H1 (cell line): ENCODE results near the gene RASEF. TPM values are rescaled to one million over a fixed set of nuclear protein-coding genes. Genes with fewer than 3 reads are reported as not detected.
"Not testable (repeated sequence)": the region's sequence is repeated elsewhere in the genome, so short reads cannot be mapped to it uniquely, and the experiment has no call there.

Experiments
- CTCF ChIA-PET: fragments of 300-600 bp; sonication (Branson Sonifier 250); formaldehyde crosslinking; loops from one replicate; lab custom pipeline; 2021; ENCODE audit not compliant: partially characterized antibody; lab: Charles Lee
- POLR2A ChIA-PET: fragments of 300-600 bp; sonication (Branson Sonifier 250); formaldehyde crosslinking; loops from one replicate; lab custom pipeline; 2021; ENCODE audit warnings: inconsistent platforms; ENCODE audit not compliant: partially characterized antibody; lab: Charles Lee
- DNase-seq, 2 experiments: peaks; one replicate each; pipeline versions ENCODE4 v3.0.0 to v3.0.0-alpha.2; 2010 to 2022; ENCODE audit warnings: low spot score in 2 of 2, low read depth in 1 of 2, mixed read lengths in 1 of 2
- FAIRE-seq: peaks from 2 replicates; lab custom pipeline; 2011; peaks lifted over from hg19 to GRCh38; lab: Jason Lieb, UNC
- H2AFZ ChIP-seq: 2 replicates; pipeline ENCODE4 v1.8.1; 2012; ENCODE audit warnings: low read length, inconsistent platforms
- H2AK5ac ChIP-seq: 2 replicates; pipeline ENCODE4 v1.6.1; 2013; ENCODE audit warnings: low read depth, low read length
- H2BK120ac ChIP-seq: replicated peaks from 2 replicates; pipeline ENCODE3; 2013; ENCODE audit warnings: low read depth, low read length, inconsistent platforms
- H2BK12ac ChIP-seq: 2 replicates; pipeline ENCODE4 v1.6.1; 2013; ENCODE audit warnings: low read depth, low read length
- H2BK15ac ChIP-seq: 2 replicates; pipeline ENCODE4 v1.6.1; 2013; ENCODE audit warnings: low read length
- H2BK20ac ChIP-seq: 2 replicates; pipeline ENCODE4 v1.6.1; 2013; ENCODE audit warnings: low read length
- H2BK5ac ChIP-seq: 2 replicates; pipeline ENCODE4 v1.6.1; 2013; ENCODE audit warnings: low read depth, low read length
- H3K14ac ChIP-seq: 2 replicates; pipeline ENCODE4 v1.6.1; 2013; ENCODE audit warnings: inconsistent platforms; ENCODE audit not compliant: insufficient read length
- H3K18ac ChIP-seq: 2 replicates; pipeline ENCODE4 v1.6.1; 2013; ENCODE audit warnings: low read length; ENCODE audit errors: extremely low read depth
- H3K23ac ChIP-seq: 2 replicates; pipeline ENCODE4 v1.6.1; 2013; ENCODE audit warnings: inconsistent platforms; ENCODE audit not compliant: insufficient read length
- H3K23me2 ChIP-seq: 2 replicates; pipeline ENCODE4 v1.6.1; 2013; ENCODE audit warnings: low read depth, low read length
- H3K27ac ChIP-seq: 2 replicates; pipeline ENCODE4 v1.6.1; 2011; ENCODE audit warnings: low read depth, low read length, inconsistent platforms
- H3K27me3 ChIP-seq, 4 experiments: replicated peaks in 1 of 4; 1 replicate in 1 of 4; 2 replicates in 3 of 4; pipeline versions ENCODE4 v1.6.1 to v1.8.1; 2011 to 2013; ENCODE audit warnings: low read length in 3 of 4, mild to moderate bottlenecking in 3 of 4, inconsistent platforms in 2 of 4, mixed read lengths in 2 of 4, moderate library complexity in 1 of 4; ENCODE audit not compliant: control insufficient read depth in 3 of 4, insufficient read depth in 3 of 4; ENCODE audit errors: extremely low read depth in 1 of 4
- H3K36me3 ChIP-seq, 4 experiments: 2 replicates each; pipeline versions ENCODE4 v1.6.1 to v1.8.1; 2011 to 2013; ENCODE audit warnings: mild to moderate bottlenecking in 4 of 4, low read length in 3 of 4, moderate library complexity in 2 of 4, control low read depth in 1 of 4, inconsistent platforms in 1 of 4; ENCODE audit not compliant: insufficient read depth in 4 of 4, control insufficient read depth in 2 of 4
- H3K4ac ChIP-seq: replicated peaks from 2 replicates; pipeline ENCODE3; 2013; ENCODE audit warnings: low read length, low read depth, mixed read lengths, inconsistent platforms; ENCODE audit not compliant: insufficient read length
- H3K4me1 ChIP-seq, 4 experiments: replicated peaks in 1 of 4; 1 replicate in 1 of 4; 2 replicates in 3 of 4; pipeline versions ENCODE4 v1.6.1 to v1.8.1; 2011 to 2013; ENCODE audit warnings: low read length in 3 of 4, inconsistent platforms in 2 of 4, mixed read lengths in 1 of 4; ENCODE audit not compliant: insufficient read depth in 4 of 4, control insufficient read depth in 3 of 4
- H3K4me2 ChIP-seq, 2 experiments: 2 replicates each; pipeline versions ENCODE4 v1.6.1 to v1.8.1; 2011 to 2013; ENCODE audit warnings: low read depth in 2 of 2, low read length in 2 of 2, control low read depth in 1 of 2, inconsistent platforms in 1 of 2, mild to moderate bottlenecking in 1 of 2; ENCODE audit not compliant: insufficient read depth in 1 of 2
- H3K4me3 ChIP-seq, 4 experiments: fragments of 200-600, 300-600 bp in 1 of 4; sonication (generic), shearing (Covaris generic), sonication (Bioruptor Twin) in 1 of 4; 2 replicates each; pipeline versions ENCODE4 v1.5.1 to v1.8.1; 2011 to 2016; ENCODE audit warnings: low read length in 4 of 4, low read depth in 3 of 4, control low read depth in 2 of 4, inconsistent platforms in 2 of 4, mild to moderate bottlenecking in 2 of 4, mixed read lengths in 1 of 4, moderate library complexity in 1 of 4; ENCODE audit not compliant: insufficient read depth in 2 of 4; ENCODE audit errors: extremely low read depth in 1 of 4
- H3K56ac ChIP-seq: replicated peaks from 2 replicates; pipeline ENCODE3; 2013; ENCODE audit warnings: low read depth, mild to moderate bottlenecking, mixed read lengths, low read length, inconsistent platforms; ENCODE audit not compliant: insufficient read length
- H3K79me1 ChIP-seq: 2 replicates; pipeline ENCODE4 v1.6.1; 2013; ENCODE audit warnings: low read depth, low read length, control low read depth
- H3K79me2 ChIP-seq, 2 experiments: 2 replicates each; pipeline versions ENCODE4 v1.6.1 to v1.8.1; 2012 to 2013; ENCODE audit warnings: low read length in 2 of 2, mild to moderate bottlenecking in 2 of 2, inconsistent platforms in 1 of 2; ENCODE audit not compliant: insufficient read depth in 2 of 2, control insufficient read depth in 1 of 2
- H3K9ac ChIP-seq, 4 experiments: replicated peaks in 1 of 4; 1 replicate in 1 of 4; 2 replicates in 3 of 4; pipeline versions ENCODE4 v1.6.1 to v1.8.1; 2011 to 2013; ENCODE audit warnings: low read depth in 3 of 4, low read length in 3 of 4, control low read depth in 2 of 4, mild to moderate bottlenecking in 2 of 4, moderate library complexity in 2 of 4, inconsistent platforms in 1 of 4; ENCODE audit errors: extremely low read depth in 1 of 4
- H3K9me3 ChIP-seq, 2 experiments: 2 replicates each; pipeline versions ENCODE4 v1.6.1 to v1.8.1; 2012 to 2013; ENCODE audit warnings: mild to moderate bottlenecking in 2 of 2, moderate library complexity in 2 of 2, control low read depth in 1 of 2, inconsistent platforms in 1 of 2, low read depth in 1 of 2, low read length in 1 of 2, mixed read lengths in 1 of 2; ENCODE audit not compliant: insufficient read depth in 2 of 2
- H4K20me1 ChIP-seq, 2 experiments: replicated peaks in 1 of 2; 2 replicates each; pipeline versions ENCODE3 to v1.8.1; 2011 to 2013; ENCODE audit warnings: inconsistent platforms in 2 of 2, low read length in 2 of 2, mild to moderate bottlenecking in 1 of 2; ENCODE audit not compliant: insufficient read depth in 2 of 2, control insufficient read depth in 1 of 2
- H4K5ac ChIP-seq: 2 replicates; pipeline ENCODE4 v1.6.1; 2013; ENCODE audit warnings: low read length, low read depth, mixed read lengths, inconsistent platforms; ENCODE audit not compliant: insufficient read length
- H4K8ac ChIP-seq: 2 replicates; pipeline ENCODE4 v1.8.0; 2013; ENCODE audit warnings: mild to moderate bottlenecking, moderate library complexity, low read length, inconsistent platforms; ENCODE audit not compliant: insufficient read depth; ENCODE audit errors: extremely low read depth
- H4K91ac ChIP-seq: replicated peaks from 2 replicates; pipeline ENCODE3; 2013; ENCODE audit warnings: low read length, mixed read lengths, inconsistent platforms; ENCODE audit not compliant: insufficient read length
- MAFK ChIP-seq: IDR thresholded peaks from 2 replicates; pipeline ENCODE4 v1.6.1; 2012; ENCODE audit warnings: low read depth, mild to moderate bottlenecking, improper control_type of control experiment, low read length
- polyA plus RNA-seq, 7 experiments: library from polyadenylated mRNA; depleted of rRNA in 3 of 7; stranded (reverse) in 5 of 7; unstranded in 2 of 7; fragments of >200 nt in 5 of 7; fragments of 200-250 nt in 2 of 7; gene quantifications; 1 replicate in 5 of 7; 2 replicates in 1 of 7; 4 replicates in 1 of 7; pipeline versions ENCODE4 v1.2.1 to v1.2.3, GENCODE V29; 2011 to 2013; ENCODE audit warnings: missing spikeins in 2 of 7, mixed read lengths in 2 of 7
- total RNA-seq: library from RNA; stranded (reverse); fragmentation: NEBNext Ultra II Directional; extraction: Animal tissue kit (Norgen Biotek cat#: 25700); gene quantifications from 2 replicates; pipeline ENCODE4 v1.2.1, GENCODE V29; 2021

RASEF gene
- total and polyA plus RNA-seq, 2 of the 8 experiments (the other 6 are each of a cell fraction or from before 2014, with no cell fraction given): 1.1 to 4.6 TPM

DNA sequence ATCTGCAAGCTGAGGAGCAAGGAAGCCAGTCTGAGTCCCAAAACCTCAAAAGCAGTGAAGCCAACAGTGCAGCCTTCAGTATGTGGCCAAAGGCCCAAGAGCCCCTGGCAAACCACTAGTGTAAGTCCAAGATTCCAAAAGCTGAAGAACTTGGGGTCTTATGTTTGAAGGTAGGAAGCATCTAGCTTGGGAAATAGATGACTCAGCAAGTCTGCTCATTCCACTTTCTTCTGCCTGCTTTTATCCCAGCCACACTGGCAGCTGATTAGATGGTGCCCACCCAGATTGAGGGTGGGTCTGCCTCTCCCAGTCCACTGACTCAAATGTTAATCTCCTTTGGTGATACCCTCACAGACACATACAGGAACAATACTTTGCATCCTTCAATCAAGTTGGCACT is 9.6 kb upstream of the RASEF start:
- FAIRE-seq, H3K23ac ChIP-seq, H2BK12ac ChIP-seq, POLR2A ChIA-PET, H3K79me1 ChIP-seq, H2BK15ac ChIP-seq: not testable (repeated sequence)
- peak; percentile 58; the same call in 1 of the 2 replicates for TF ChIP-seq MAFK
- TF ChIP-seq, all 59 proteins: peak for 1; not testable (repeated sequence) for 58
- H3K4me2 ChIP-seq, DNase-seq, H3K14ac ChIP-seq, H3K9me3 ChIP-seq, H3K9ac ChIP-seq, H2BK20ac ChIP-seq, H2AFZ ChIP-seq, H4K20me1 ChIP-seq, H3K4me3 ChIP-seq, H4K91ac ChIP-seq, H3K18ac ChIP-seq, H2AK5ac ChIP-seq, H3K4ac ChIP-seq, H3K36me3 ChIP-seq, H3K79me2 ChIP-seq, H3K27me3 ChIP-seq, H4K8ac ChIP-seq, H4K5ac ChIP-seq, CTCF ChIA-PET, H2BK120ac ChIP-seq, H3K56ac ChIP-seq, H2BK5ac ChIP-seq, H3K4me1 ChIP-seq, H3K27ac ChIP-seq, H3K23me2 ChIP-seq: not testable (repeated sequence)
